ENCODE measurements around the gene FRRS1.
"Not testable (repeated sequence)": the region's sequence is repeated elsewhere in the genome, so short reads cannot be mapped to it uniquely, and the experiment has no call there.

FRRS1 gene

GRCh38 chr1:99768104-99768503, 1.7 kb upstream of the FRRS1 start:
- CTCF ChIA-PET: no interaction called here
- no peaks in the 10 kb centered on the region for H3K36me3 ChIP-seq (ENCODE audit: control insufficient read depth in 4 of 4, insufficient read depth in 4 of 4, low read length in 3 of 4)
- no peak for DNase-seq

GRCh38 chr1:99764909-99765308, 1.5 kb downstream of the FRRS1 start:
- no CpG with 5 or more reads among the region's 1 CpG for WGBS (ENCODE audit: insufficient coverage)
- no peak for DNase-seq
- Histone ChIP-seq H3K27me3 (replicated peaks in 2 of 5; ENCODE audit: control insufficient read depth in 4 of 5, insufficient read depth in 5 of 5, low read length in 4 of 5) (no peaks in the 10 kb centered on the region), H3K4me1 (ENCODE audit: control extremely low read depth in 1 of 4, control insufficient read depth in 4 of 4, insufficient read depth in 4 of 4, low read length in 3 of 4) (peaks cover 0 to 21% (median 4%) of the 10 kb centered on the region in 4 experiments), H3K27ac (ENCODE audit: insufficient read depth in 1 of 2, low read depth in 1 of 2, low read length in 2 of 2, poor library complexity in 1 of 2, severe bottlenecking in 2 of 2) (peak overlapping the region in 1 of 2 experiments; percentile 16), H3K4me3 (ENCODE audit: control insufficient read depth in 1 of 7, extremely low read depth in 1 of 7, insufficient read depth in 4 of 7, low read depth in 2 of 7, low read length in 6 of 7) (peak overlapping the region in 1 of 7 experiments; percentile 19), H3K36me3 (ENCODE audit: control insufficient read depth in 4 of 4, insufficient read depth in 4 of 4, low read length in 3 of 4) (no peaks in the 10 kb centered on the region), H3K9me3 (ENCODE audit: control extremely low read depth in 1 of 5, control insufficient read depth in 4 of 5, insufficient read depth in 2 of 5, low read depth in 1 of 5, low read length in 4 of 5) (peaks cover 0 to under 1% (median 0%) of the 10 kb centered on the region in 5 experiments)
- ChIA-PET CTCF (no interaction called here), POLR2A (interaction anchor here (0.6 kb wide), 1 partner anchor 20 kb away, joined by 3 read pairs; no protein-coding TSS in a partner anchor)

More at GRCh38 chr1:99768104-99768503, 1.7 kb upstream of the FRRS1 start:
- WGBS (ENCODE audit: insufficient coverage): 100% methylated on average over 1 of the region's 3 CpGs
- H3K9me3 ChIP-seq (ENCODE audit: control extremely low read depth in 1 of 5, control insufficient read depth in 4 of 5, insufficient read depth in 2 of 5, low read depth in 1 of 5, low read length in 4 of 5): no peaks in the 10 kb centered on the region
- no peak overlapping the region for H3K27ac ChIP-seq (ENCODE audit: insufficient read depth in 1 of 2, low read depth in 1 of 2, low read length in 2 of 2, poor library complexity in 1 of 2, severe bottlenecking in 2 of 2)
- peak overlapping the region in 1 of 7 experiments; percentile 45 for H3K4me3 ChIP-seq (ENCODE audit: control insufficient read depth in 1 of 7, extremely low read depth in 1 of 7, insufficient read depth in 4 of 7, low read depth in 2 of 7, low read length in 6 of 7)
- H3K4me1 ChIP-seq (ENCODE audit: control extremely low read depth in 1 of 4, control insufficient read depth in 4 of 4, insufficient read depth in 4 of 4, low read length in 3 of 4): peaks cover 0 to 21% (median 4%) of the 10 kb centered on the region in 4 experiments
- no peaks in the 10 kb centered on the region for H3K27me3 ChIP-seq (replicated peaks in 2 of 5; ENCODE audit: control insufficient read depth in 4 of 5, insufficient read depth in 5 of 5, low read length in 4 of 5)
- POLR2A ChIA-PET: no interaction called here

GRCh38 chr1:99764439-99764838, 2.0 kb downstream of the FRRS1 start:
- no peak for DNase-seq
- peaks cover 0 to 5% (median under 1%) of the 10 kb centered on the region in 5 experiments for H3K9me3 ChIP-seq (ENCODE audit: control extremely low read depth in 1 of 5, control insufficient read depth in 4 of 5, insufficient read depth in 2 of 5, low read depth in 1 of 5, low read length in 4 of 5)
- H3K4me3 ChIP-seq (ENCODE audit: control insufficient read depth in 1 of 7, extremely low read depth in 1 of 7, insufficient read depth in 4 of 7, low read depth in 2 of 7, low read length in 6 of 7): no peak overlapping the region
- H3K27ac ChIP-seq (ENCODE audit: insufficient read depth in 1 of 2, low read depth in 1 of 2, low read length in 2 of 2, poor library complexity in 1 of 2, severe bottlenecking in 2 of 2): peak overlapping the region in 1 of 2 experiments; percentile 16
- H3K36me3 ChIP-seq (ENCODE audit: control insufficient read depth in 4 of 4, insufficient read depth in 4 of 4, low read length in 3 of 4): peaks cover 0 to 3% (median 0%) of the 10 kb centered on the region in 4 experiments
- ChIA-PET POLR2A (no interaction called here), CTCF (no interaction called here)
- WGBS (ENCODE audit: insufficient coverage): no CpG with 5 or more reads among the region's 2 CpGs
- H3K4me1 ChIP-seq (ENCODE audit: control extremely low read depth in 1 of 4, control insufficient read depth in 4 of 4, insufficient read depth in 4 of 4, low read length in 3 of 4): peaks cover 0 to 21% (median 4%) of the 10 kb centered on the region in 4 experiments
- no peaks in the 10 kb centered on the region for H3K27me3 ChIP-seq (replicated peaks in 2 of 5; ENCODE audit: control insufficient read depth in 4 of 5, insufficient read depth in 5 of 5, low read length in 4 of 5)

- Histone ChIP-seq H3K27ac (ENCODE audit: insufficient read depth in 1 of 2, low read depth in 1 of 2, low read length in 2 of 2, poor library complexity in 1 of 2, severe bottlenecking in 2 of 2) (no peak overlapping the region), H3K4me1 (ENCODE audit: control extremely low read depth in 1 of 4, control insufficient read depth in 4 of 4, insufficient read depth in 4 of 4, low read length in 3 of 4) (peaks cover 0 to 21% (median 4%) of the 10 kb centered on the region in 4 experiments), H3K36me3 (ENCODE audit: control insufficient read depth in 4 of 4, insufficient read depth in 4 of 4, low read length in 3 of 4) (peaks cover 0 to 6% (median 0%) of the 10 kb centered on the region in 4 experiments), H3K4me3 (ENCODE audit: control insufficient read depth in 1 of 7, extremely low read depth in 1 of 7, insufficient read depth in 4 of 7, low read depth in 2 of 7, low read length in 6 of 7) (no peak overlapping the region), H3K27me3 (replicated peaks in 2 of 5; ENCODE audit: control insufficient read depth in 4 of 5, insufficient read depth in 5 of 5, low read length in 4 of 5) (no peaks in the 10 kb centered on the region), H3K9me3 (ENCODE audit: control extremely low read depth in 1 of 5, control insufficient read depth in 4 of 5, insufficient read depth in 2 of 5, low read depth in 1 of 5, low read length in 4 of 5) (peaks cover 0 to 8% (median 2%) of the 10 kb centered on the region in 5 experiments)
- ChIA-PET POLR2A (no interaction called here), CTCF (no interaction called here)
- no peak for DNase-seq
- no CpG with 5 or more reads among the region's 2 CpGs for WGBS (ENCODE audit: insufficient coverage)
Measured at GRCh38 chr1:99763956-99764355, 2.5 kb downstream of the FRRS1 start.

GRCh38 chr1:99761774-99762173, 4.7 kb downstream of the FRRS1 start:
- ChIA-PET POLR2A (no interaction called here), CTCF (interaction anchor here (1.6 kb wide), 1 partner anchor 14 kb away, joined by 3 read pairs; no protein-coding TSS in a partner anchor)
- H3K9me3 ChIP-seq (ENCODE audit: control extremely low read depth in 1 of 5, control insufficient read depth in 4 of 5, insufficient read depth in 2 of 5, low read depth in 1 of 5, low read length in 4 of 5): peaks cover 0 to 12% (median 2%) of the 10 kb centered on the region in 5 experiments
- H3K4me3 ChIP-seq (ENCODE audit: control insufficient read depth in 1 of 7, extremely low read depth in 1 of 7, insufficient read depth in 4 of 7, low read depth in 2 of 7, low read length in 6 of 7): no peak overlapping the region
- peaks cover 3 to 14% (median 8%) of the 10 kb centered on the region in 4 experiments for H3K4me1 ChIP-seq (ENCODE audit: control extremely low read depth in 1 of 4, control insufficient read depth in 4 of 4, insufficient read depth in 4 of 4, low read length in 3 of 4)
- no peak overlapping the region for H3K27ac ChIP-seq (ENCODE audit: insufficient read depth in 1 of 2, low read depth in 1 of 2, low read length in 2 of 2, poor library complexity in 1 of 2, severe bottlenecking in 2 of 2)
- DNase-seq: no peak
- peaks cover 0 to 6% (median 0%) of the 10 kb centered on the region in 4 experiments for H3K36me3 ChIP-seq (ENCODE audit: control insufficient read depth in 4 of 4, insufficient read depth in 4 of 4, low read length in 3 of 4)
- no peaks in the 10 kb centered on the region for H3K27me3 ChIP-seq (replicated peaks in 2 of 5; ENCODE audit: control insufficient read depth in 4 of 5, insufficient read depth in 5 of 5, low read length in 4 of 5)
- WGBS (ENCODE audit: insufficient coverage): no CpG with 5 or more reads among the region's 1 CpG

GRCh38 chr1:99759518-99760160, 6.8 kb downstream of the FRRS1 start:
- H3K4me1 ChIP-seq (ENCODE audit: control extremely low read depth in 1 of 4, control insufficient read depth in 4 of 4, insufficient read depth in 4 of 4, low read length in 3 of 4): peaks cover 3 to 6% (median 5%) of the 10 kb centered on the region in 4 experiments
- CTCF ChIA-PET: no interaction called here
- peak overlapping the region in 1 of 7 experiments; percentile 33 for H3K4me3 ChIP-seq (ENCODE audit: control insufficient read depth in 1 of 7, extremely low read depth in 1 of 7, insufficient read depth in 4 of 7, low read depth in 2 of 7, low read length in 6 of 7)
- POLR2A ChIA-PET: no interaction called here
- DNase-seq: no peak
- WGBS (ENCODE audit: insufficient coverage): no CpG with 5 or more reads among the region's 4 CpGs
- peaks cover 0 to 12% (median 2%) of the 10 kb centered on the region in 5 experiments for H3K9me3 ChIP-seq (ENCODE audit: control extremely low read depth in 1 of 5, control insufficient read depth in 4 of 5, insufficient read depth in 2 of 5, low read depth in 1 of 5, low read length in 4 of 5)
- H3K36me3 ChIP-seq (ENCODE audit: control insufficient read depth in 4 of 4, insufficient read depth in 4 of 4, low read length in 3 of 4): peaks cover 0 to 6% (median 0%) of the 10 kb centered on the region in 4 experiments
- H3K27me3 ChIP-seq (replicated peaks in 2 of 5; ENCODE audit: control insufficient read depth in 4 of 5, insufficient read depth in 5 of 5, low read length in 4 of 5): no peaks in the 10 kb centered on the region
- H3K27ac ChIP-seq (ENCODE audit: insufficient read depth in 1 of 2, low read depth in 1 of 2, low read length in 2 of 2, poor library complexity in 1 of 2, severe bottlenecking in 2 of 2): no peak overlapping the region

GRCh38 chr1:99758686-99759517, 7.5 kb downstream of the FRRS1 start:
- POLR2A ChIA-PET; CTCF ChIA-PET; H3K4me1 ChIP-seq (ENCODE audit: control extremely low read depth in 1 of 4, control insufficient read depth in 4 of 4, insufficient read depth in 4 of 4, low read length in 3 of 4); H3K27me3 ChIP-seq (replicated peaks in 2 of 5; ENCODE audit: control insufficient read depth in 4 of 5, insufficient read depth in 5 of 5, low read length in 4 of 5); H3K27ac ChIP-seq (ENCODE audit: insufficient read depth in 1 of 2, low read depth in 1 of 2, low read length in 2 of 2, poor library complexity in 1 of 2, severe bottlenecking in 2 of 2); H3K36me3 ChIP-seq (ENCODE audit: control insufficient read depth in 4 of 4, insufficient read depth in 4 of 4, low read length in 3 of 4): not testable (repeated sequence)
- WGBS (ENCODE audit: insufficient coverage): 80% methylated on average over 5 of the region's 8 CpGs
- H3K4me3 ChIP-seq (ENCODE audit: control insufficient read depth in 1 of 7, extremely low read depth in 1 of 7, insufficient read depth in 4 of 7, low read depth in 2 of 7, low read length in 6 of 7): peak overlapping the region in 1 of 7 experiments; percentile 33
- DNase-seq: peak in 1 of 3 donors; percentile 47
- peaks cover 0 to 12% (median 2%) of the 10 kb centered on the region in 5 experiments for H3K9me3 ChIP-seq (ENCODE audit: control extremely low read depth in 1 of 5, control insufficient read depth in 4 of 5, insufficient read depth in 2 of 5, low read depth in 1 of 5, low read length in 4 of 5)
